ENCODE results near the gene SLC16A13. TPM values are rescaled to one million over a fixed set of nuclear protein-coding genes. Genes with fewer than 3 reads are reported as not detected.
A peak's percentile ranks its signal among the peaks of the same experiment; 100 is the strongest.

SLC16A13 gene
- total RNA-seq, 1 donor from 2014 or later, result 1.5 TPM

GRCh38 chr17:7064261-7064660 is 28.4 kb downstream of the SLC16A13 start:
- TF ChIP-seq CTCF (IDR thresholded peaks at IDR 0.05), result no peak
- H3K4me3 ChIP-seq, result no peak overlapping the region
- H3K27ac ChIP-seq, result no peak overlapping the region
- intact Hi-C loops (cut with DNase I), result no loop called here
- no peak for DNase-seq (ENCODE audit: low spot score in 2 of 2)
- H3K27me3 ChIP-seq, result no peaks in the 10 kb centered on the region
- no peaks in the 10 kb centered on the region for H3K36me3 ChIP-seq
- no peaks in the 10 kb centered on the region for H3K4me1 ChIP-seq
- peaks cover 0 to 11% of the 10 kb centered on the region in 2 donors for H3K9me3 ChIP-seq

GRCh38 chr17:7067198-7067597 is 31.4 kb downstream of the SLC16A13 start:
- peaks cover 0 to 11% of the 10 kb centered on the region in 2 donors for H3K9me3 ChIP-seq
- H3K36me3 ChIP-seq, result no peaks in the 10 kb centered on the region

GRCh38 chr17:7068268-7068667 is 32.5 kb downstream of the SLC16A13 start:
- Histone ChIP-seq H3K9me3 (peaks cover 0 to 11% of the 10 kb centered on the region in 2 donors), H3K36me3 (no peaks in the 10 kb centered on the region), H3K4me1 (no peaks in the 10 kb centered on the region), H3K4me3 (no peak overlapping the region), H3K27me3 (no peaks in the 10 kb centered on the region), H3K27ac (no peak overlapping the region)
- no peak for DNase-seq (ENCODE audit: low spot score in 2 of 2)
- intact Hi-C loops (cut with DNase I), result no loop called here
- no peak for TF ChIP-seq CTCF (IDR thresholded peaks at IDR 0.05)

More at GRCh38 chr17:7067198-7067597, 31.4 kb downstream of the SLC16A13 start:
- intact Hi-C loops (cut with DNase I), result no loop called here
- Histone ChIP-seq H3K4me1 (no peaks in the 10 kb centered on the region), H3K4me3 (no peak overlapping the region), H3K27me3 (no peaks in the 10 kb centered on the region), H3K27ac (no peak overlapping the region)
- no peak for TF ChIP-seq CTCF (IDR thresholded peaks at IDR 0.05)
- no peak for DNase-seq (ENCODE audit: low spot score in 2 of 2)

GRCh38 chr17:7070712-7071111 is 34.9 kb downstream of the SLC16A13 start:
- peaks cover 0 to 11% of the 10 kb centered on the region in 2 donors for H3K9me3 ChIP-seq
- no peak for DNase-seq (ENCODE audit: low spot score in 2 of 2)
- no peak overlapping the region for H3K27ac ChIP-seq
- H3K4me3 ChIP-seq, result no peak overlapping the region
- TF ChIP-seq CTCF (IDR thresholded peaks at IDR 0.05), result no peak
- no peaks in the 10 kb centered on the region for H3K27me3 ChIP-seq
- no peaks in the 10 kb centered on the region for H3K36me3 ChIP-seq
- H3K4me1 ChIP-seq, result no peaks in the 10 kb centered on the region
- intact Hi-C loops (cut with DNase I), result no loop called here

- no peaks in the 10 kb centered on the region for H3K36me3 ChIP-seq
- no peak overlapping the region for H3K4me3 ChIP-seq
- H3K27ac ChIP-seq, result no peak overlapping the region
- intact Hi-C loops (cut with DNase I), result no loop called here
- no peak for TF ChIP-seq CTCF (IDR thresholded peaks at IDR 0.05)
- no peak for DNase-seq (ENCODE audit: low spot score in 2 of 2)
- H3K9me3 ChIP-seq, result peaks cover 0 to 11% of the 10 kb centered on the region in 2 donors
- no peaks in the 10 kb centered on the region for H3K4me1 ChIP-seq
- H3K27me3 ChIP-seq, result no peaks in the 10 kb centered on the region
Observed at GRCh38 chr17:7072406-7072805, 36.6 kb downstream of the SLC16A13 start.

GRCh38 chr17:7074931-7075330 is 39.1 kb downstream of the SLC16A13 start:
- no peak overlapping the region for H3K27ac ChIP-seq
- TF ChIP-seq CTCF (IDR thresholded peaks at IDR 0.05), result no peak

More at GRCh38 chr17:7074931-7075330, 39.1 kb downstream of the SLC16A13 start:
- H3K4me3 ChIP-seq, result no peak overlapping the region
- intact Hi-C loops (cut with DNase I), result no loop called here
- no peaks in the 10 kb centered on the region for H3K36me3 ChIP-seq
- H3K4me1 ChIP-seq, result no peaks in the 10 kb centered on the region
- peak in 1 of 2 donors; percentile 53 for DNase-seq (ENCODE audit: low spot score in 2 of 2)
- no peaks in the 10 kb centered on the region for H3K9me3 ChIP-seq
- H3K27me3 ChIP-seq, result no peaks in the 10 kb centered on the region

All from ascending aorta (tissue), 2 donors.